ENCODE data around the gene NID2.

Gene NID2

DNA sequence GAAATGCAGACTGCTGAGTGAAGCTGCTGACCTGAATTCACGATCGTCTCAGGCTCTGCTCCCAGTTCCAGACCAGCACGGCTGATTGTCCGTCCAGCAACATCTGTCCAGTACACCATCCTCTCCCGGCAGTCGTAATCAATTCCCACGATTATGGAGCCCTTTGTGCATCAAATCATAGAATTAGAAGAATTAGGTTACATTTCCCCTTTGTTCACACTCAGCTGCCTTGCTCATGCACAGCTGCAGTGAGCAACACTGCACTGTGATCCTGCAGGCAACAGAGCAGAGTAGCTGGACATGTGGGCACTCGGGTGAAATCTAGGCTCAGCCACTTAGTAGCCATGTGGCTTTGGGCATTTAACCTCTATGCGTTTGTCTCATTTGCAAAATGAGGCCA, 57.3 kb downstream of the NID2 start:
- no peak overlapping the region for H3K4me3 ChIP-seq (ENCODE audit: control insufficient read depth, low read depth, low read length)
- no peak for TF ChIP-seq CTCF (IDR thresholded peaks at IDR 0.05; ENCODE audit: control insufficient read depth, insufficient read depth, low read depth, low read length, missing control alignments)
- no peak for DNase-seq (ENCODE audit: low read depth)

DNA sequence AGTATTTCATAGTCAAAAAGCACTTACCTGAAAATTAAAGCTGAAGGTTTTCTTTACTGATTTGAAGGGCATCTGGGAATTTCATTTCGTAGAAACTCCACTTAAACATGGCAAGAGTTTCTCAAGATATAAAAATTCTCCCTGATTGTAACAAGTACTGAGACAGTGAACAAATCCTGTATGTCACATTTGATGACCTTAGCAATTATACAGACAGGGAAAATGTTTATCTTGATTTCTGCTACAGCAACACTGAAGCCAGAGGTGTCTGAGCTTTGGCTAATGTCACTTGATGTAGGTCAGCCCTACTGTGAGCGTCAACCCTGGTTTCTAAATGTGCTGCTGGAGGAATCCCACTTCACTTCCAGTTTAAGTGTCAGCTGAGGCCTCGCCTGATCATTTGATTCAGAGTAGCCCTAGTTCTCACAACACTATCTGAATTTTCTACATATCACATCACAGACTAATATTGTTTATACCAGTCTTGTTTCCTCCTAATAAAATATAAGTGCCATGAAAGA, 58.6 kb downstream of the NID2 start:
- no peak for TF ChIP-seq CTCF (IDR thresholded peaks at IDR 0.05; ENCODE audit: control insufficient read depth, insufficient read depth, low read depth, low read length, missing control alignments)
- no peak for DNase-seq (ENCODE audit: low read depth)
- no peak overlapping the region for H3K4me3 ChIP-seq (ENCODE audit: control insufficient read depth, low read depth, low read length)

- no peak for TF ChIP-seq CTCF (IDR thresholded peaks at IDR 0.05; ENCODE audit: control insufficient read depth, insufficient read depth, low read depth, low read length, missing control alignments)
- DNase-seq (ENCODE audit: low read depth): no peak
- H3K4me3 ChIP-seq (ENCODE audit: control insufficient read depth, low read depth, low read length): no peak overlapping the region
Observed at GRCh38 chr14:52008136-52008535, 60.7 kb downstream of the NID2 start.

- no peak for TF ChIP-seq CTCF (IDR thresholded peaks at IDR 0.05; ENCODE audit: control insufficient read depth, insufficient read depth, low read depth, low read length, missing control alignments)
- no peak overlapping the region for H3K4me3 ChIP-seq (ENCODE audit: control insufficient read depth, low read depth, low read length)
- no peak for DNase-seq (ENCODE audit: low read depth)
Observed at GRCh38 chr14:52007637-52008036, 61.2 kb downstream of the NID2 start.

DNA sequence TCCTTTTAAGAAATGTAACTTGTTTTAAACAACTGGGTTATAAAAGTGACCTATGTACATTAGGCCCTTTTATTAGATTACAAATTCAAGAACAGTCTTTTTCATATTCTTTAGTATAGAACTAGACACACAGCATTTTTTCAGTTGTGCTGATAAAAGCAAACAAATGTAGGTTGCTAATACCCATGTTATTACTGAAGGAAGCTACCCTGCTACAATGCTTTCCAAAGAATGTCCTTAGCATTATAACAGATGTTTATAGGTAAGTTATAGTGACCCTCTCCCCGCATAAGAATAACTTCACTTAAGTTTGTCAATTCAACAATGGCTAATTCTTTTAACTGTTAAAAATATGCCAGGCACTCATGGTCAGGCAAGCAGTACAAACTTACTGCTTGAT, 61.6 kb downstream of the NID2 start:
- no peak for DNase-seq (ENCODE audit: low read depth)
- H3K4me3 ChIP-seq (ENCODE audit: control insufficient read depth, low read depth, low read length): no peak overlapping the region
- TF ChIP-seq CTCF (IDR thresholded peaks at IDR 0.05; ENCODE audit: control insufficient read depth, insufficient read depth, low read depth, low read length, missing control alignments): no peak

DNA sequence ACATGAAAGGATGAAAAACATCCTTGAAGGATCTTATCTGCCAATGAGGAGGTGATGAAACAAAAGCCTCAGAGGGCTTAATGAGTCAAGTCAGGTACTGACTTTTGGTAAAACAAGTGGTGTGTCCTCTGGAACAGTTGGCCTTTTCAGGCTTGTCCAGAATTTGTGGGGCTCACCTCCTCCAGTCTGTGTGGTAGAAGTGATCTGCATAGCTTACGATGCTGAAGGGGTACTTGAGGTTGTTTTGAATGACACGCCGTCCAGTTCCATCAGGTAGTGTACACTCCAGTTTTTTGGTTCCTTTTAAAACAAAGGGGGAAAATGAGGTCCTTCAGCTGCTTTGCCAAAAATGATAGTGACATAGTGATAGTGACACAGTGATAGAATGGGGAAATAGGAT, 62.5 kb downstream of the NID2 start:
- no peak overlapping the region for H3K4me3 ChIP-seq (ENCODE audit: control insufficient read depth, low read depth, low read length)
- no peak for DNase-seq (ENCODE audit: low read depth)
- TF ChIP-seq CTCF (IDR thresholded peaks at IDR 0.05; ENCODE audit: control insufficient read depth, insufficient read depth, low read depth, low read length, missing control alignments): no peak

GRCh38 chr14:52005625-52006024, 63.2 kb downstream of the NID2 start:
- DNase-seq (ENCODE audit: low read depth): no peak
- TF ChIP-seq CTCF (IDR thresholded peaks at IDR 0.05; ENCODE audit: control insufficient read depth, insufficient read depth, low read depth, low read length, missing control alignments): no peak
- H3K4me3 ChIP-seq (ENCODE audit: control insufficient read depth, low read depth, low read length): no peak overlapping the region
